IMR-90 (cell line): ENCODE data around the gene PNMA6F. TPM values are rescaled to one million over a fixed set of nuclear protein-coding genes. Genes with fewer than 3 reads are reported as not detected.
A peak's percentile ranks its signal among the peaks of the same experiment; 100 is the strongest.

ENCODE experiments used
- ATAC-seq: fragments of 200-7000 bp; cut with Tn5 transposase; 2 replicates; pipeline ENCODE4 v1.9.1; 2020; ENCODE audit warnings: low read depth, mild to moderate bottlenecking, moderate library complexity
- BruUV-seq: library from RNA; stranded (reverse); fragments of 400-500 nt; replicated peaks from 2 replicates; lab custom pipeline; 2021; lab: Mats Ljungman, UMichigan
- CTCF ChIA-PET: fragments of 300-600 bp; formaldehyde crosslinking; extraction: SDS; loops from one replicate; lab custom pipeline; 2021; ENCODE audit warnings: antibody characterized with exemption; lab: Yijun Ruan, JAX
- POLR2A ChIA-PET: fragments of 300-600 bp; sonication (Branson Sonifier 250); formaldehyde crosslinking; loops from one replicate; lab custom pipeline; 2022; ENCODE audit warnings: antibody characterized with exemption; ENCODE audit not compliant: unreplicated experiment; lab: Charles Lee
- DNase-seq: peaks from one replicate; pipeline ENCODE4 v3.0.0; 2013
- H2AFZ ChIP-seq: replicated peaks from 2 replicates; pipeline ENCODE3; 2013; ENCODE audit warnings: low read length, mild to moderate bottlenecking; ENCODE audit not compliant: poor library complexity
- H2AK5ac ChIP-seq: 2 replicates; pipeline ENCODE4 v1.6.1; 2013; ENCODE audit warnings: low read depth, low read length, inconsistent platforms
- H2AK9ac ChIP-seq: replicated peaks from 2 replicates; pipeline ENCODE3; 2013; ENCODE audit warnings: mild to moderate bottlenecking, low read depth, low read length, moderate library complexity; ENCODE audit not compliant: poor library complexity
- H2BK120ac ChIP-seq: 2 replicates; pipeline ENCODE4 v1.6.1; 2013; ENCODE audit warnings: low read depth, low read length, inconsistent platforms
- H2BK15ac ChIP-seq: 3 replicates; pipeline ENCODE4 v1.6.1; 2013; ENCODE audit warnings: low read depth, low read length, inconsistent platforms
- H2BK20ac ChIP-seq: 2 replicates; pipeline ENCODE4 v1.6.1; 2013; ENCODE audit warnings: low read depth, mild to moderate bottlenecking, inconsistent platforms, low read length, moderate library complexity
- H2BK5ac ChIP-seq: 2 replicates; pipeline ENCODE4 v1.6.1; 2013; ENCODE audit warnings: mild to moderate bottlenecking, low read depth, low read length, inconsistent platforms; ENCODE audit not compliant: poor library complexity, severe bottlenecking
- H3K14ac ChIP-seq: replicated peaks from 2 replicates; pipeline ENCODE4 v1.6.1; 2013; ENCODE audit warnings: low read depth, low read length, inconsistent platforms
- H3K18ac ChIP-seq: 2 replicates; pipeline ENCODE4 v1.6.1; 2013; ENCODE audit warnings: low read depth, low read length, control low read depth
- H3K23ac ChIP-seq: 2 replicates; pipeline ENCODE4 v1.6.1; 2013; ENCODE audit warnings: low read depth, low read length, inconsistent platforms
- H3K27ac ChIP-seq: 2 replicates; pipeline ENCODE4 v1.5.1; 2013; ENCODE audit warnings: mild to moderate bottlenecking, control low read depth, low read length; ENCODE audit not compliant: insufficient read depth
- H3K27me3 ChIP-seq: 2 replicates; pipeline ENCODE4 v1.6.1; 2013; ENCODE audit warnings: low read length; ENCODE audit not compliant: control insufficient read depth, insufficient read depth
- H3K36me3 ChIP-seq: 2 replicates; pipeline ENCODE4 v1.6.1; 2013; ENCODE audit warnings: low read length, mixed read lengths; ENCODE audit not compliant: control insufficient read depth, insufficient read depth
- H3K4ac ChIP-seq: 2 replicates; pipeline ENCODE4 v1.6.1; 2013; ENCODE audit warnings: low read depth, low read length, inconsistent platforms
- H3K4me1 ChIP-seq: 2 replicates; pipeline ENCODE4 v1.6.1; 2013; ENCODE audit warnings: low read length, mixed read lengths; ENCODE audit not compliant: control insufficient read depth, insufficient read depth
- H3K4me2 ChIP-seq: 2 replicates; pipeline ENCODE4 v1.6.1; 2013; ENCODE audit warnings: low read depth, mild to moderate bottlenecking, control low read depth, low read length, moderate library complexity
- H3K4me3 ChIP-seq: 2 replicates; pipeline ENCODE4 v1.5.1; 2013; ENCODE audit warnings: low read depth, mild to moderate bottlenecking, control low read depth, low read length, moderate library complexity; ENCODE audit not compliant: insufficient read depth
- H3K56ac ChIP-seq: 2 replicates; pipeline ENCODE4 v1.6.1; 2013; ENCODE audit warnings: low read length, inconsistent platforms; ENCODE audit not compliant: insufficient read depth; ENCODE audit errors: extremely low read depth
- H3K79me1 ChIP-seq, 2 experiments: 2 replicates each; pipeline ENCODE4 v1.6.1; 2013; ENCODE audit warnings: low read length in 2 of 2, inconsistent platforms in 1 of 2, low read depth in 1 of 2
- H3K9ac ChIP-seq: 2 replicates; pipeline ENCODE4 v1.6.1; 2013; ENCODE audit warnings: low read depth, low read length, control low read depth
- H3K9me1 ChIP-seq: 2 replicates; pipeline ENCODE4 v1.6.1; 2013; ENCODE audit warnings: low read length, inconsistent platforms; ENCODE audit not compliant: insufficient read depth
- H3K9me3 ChIP-seq: 2 replicates; pipeline ENCODE4 v1.6.1; 2013; ENCODE audit warnings: low read length; ENCODE audit not compliant: control insufficient read depth, insufficient read depth
- H4K20me1 ChIP-seq: 2 replicates; pipeline ENCODE4 v1.6.1; 2013; ENCODE audit warnings: low read length, inconsistent platforms; ENCODE audit not compliant: insufficient read depth
- H4K5ac ChIP-seq: 2 replicates; pipeline ENCODE4 v1.6.1; 2013; ENCODE audit warnings: mild to moderate bottlenecking, low read depth, low read length, control low read depth
- H4K8ac ChIP-seq, 2 experiments: 2 replicates each; pipeline ENCODE4 v1.6.1; 2013; ENCODE audit warnings: low read depth in 2 of 2, low read length in 2 of 2, control low read depth in 1 of 2, inconsistent platforms in 1 of 2
- H4K91ac ChIP-seq: 2 replicates; pipeline ENCODE4 v1.6.1; 2013; ENCODE audit warnings: low read depth, low read length, inconsistent platforms; ENCODE audit not compliant: insufficient read depth
- BHLHE40 ChIP-seq: fragments of 150-350 bp; IDR thresholded peaks from 2 replicates; pipeline ENCODE4 v1.6.1; 2016; ENCODE audit warnings: mild to moderate bottlenecking, low read depth, low read length
- MAZ ChIP-seq: IDR thresholded peaks from 2 replicates; pipeline ENCODE4 v1.6.1; 2012; ENCODE audit warnings: low read depth, mild to moderate bottlenecking, low read length, improper control_type of control experiment, moderate library complexity, borderline replicate concordance
- NFE2L2 ChIP-seq: fragments of 150-350 bp; IDR thresholded peaks from 2 replicates; pipeline ENCODE4 v1.6.1; 2016; ENCODE audit warnings: low read depth, mild to moderate bottlenecking, low read length
- POLR2A ChIP-seq: IDR thresholded peaks from 2 replicates; pipeline ENCODE4 v1.6.1; 2012; ENCODE audit warnings: mild to moderate bottlenecking, low read depth, low read length
- RCOR1 ChIP-seq: IDR thresholded peaks from 2 replicates; pipeline ENCODE4 v1.6.1; 2012; ENCODE audit warnings: mild to moderate bottlenecking, low read length, improper control_type of control experiment; ENCODE audit not compliant: insufficient replicate concordance
- WGBS, 2 experiments: methylation state at CpG; one replicate each; pipeline versions ENCODE4 v1.1.5 to v1.1.7; 2013; ENCODE audit warnings: missing lambda C conversion rate in 2 of 2; ENCODE audit not compliant: insufficient read length in 1 of 2; ENCODE audit errors: extremely low coverage in 2 of 2; 5-methylcytosine and 5-hydroxymethylcytosine counted together
- dilution Hi-C: fragments of 300-500 bp; cut with HindIII; formaldehyde crosslinking; loops from one replicate; pipeline ENCODE4 v1.14.3; 2018; ENCODE audit warnings: low sequenced_read_pairs; ENCODE audit not compliant: unreplicated experiment
- in situ Hi-C: fragments of 300-500 bp; cut with MboI; formaldehyde crosslinking; loops from 3 replicates; pipeline ENCODE4 v1.14.3; 2019; ENCODE audit warnings: low sequenced_read_pairs, inconsistent platforms, mixed read lengths
- intact Hi-C: fragments of 100-400 bp; cut with micrococcal nuclease; formaldehyde crosslinking; loops from 2 replicates; pipeline ENCODE4 v1.10.0; 2022
- polyA plus RNA-seq, 3 experiments: library from polyadenylated mRNA; depleted of rRNA; stranded (reverse); fragments of >200 nt; gene quantifications; 2 replicates each; pipeline ENCODE4 v1.2.3, GENCODE V29; 2012; ENCODE audit warnings: low replicate concordance in 1 of 3
- total RNA-seq: library from RNA; depleted of rRNA; stranded (reverse); fragments of >200 nt; gene quantifications from 2 replicates; pipeline ENCODE4 v1.2.3, GENCODE V29; 2012

PNMA6F gene
- total and polyA plus RNA-seq, 2 of the 4 experiments (the other 2 are of a cell fraction), result not detected

DNA sequence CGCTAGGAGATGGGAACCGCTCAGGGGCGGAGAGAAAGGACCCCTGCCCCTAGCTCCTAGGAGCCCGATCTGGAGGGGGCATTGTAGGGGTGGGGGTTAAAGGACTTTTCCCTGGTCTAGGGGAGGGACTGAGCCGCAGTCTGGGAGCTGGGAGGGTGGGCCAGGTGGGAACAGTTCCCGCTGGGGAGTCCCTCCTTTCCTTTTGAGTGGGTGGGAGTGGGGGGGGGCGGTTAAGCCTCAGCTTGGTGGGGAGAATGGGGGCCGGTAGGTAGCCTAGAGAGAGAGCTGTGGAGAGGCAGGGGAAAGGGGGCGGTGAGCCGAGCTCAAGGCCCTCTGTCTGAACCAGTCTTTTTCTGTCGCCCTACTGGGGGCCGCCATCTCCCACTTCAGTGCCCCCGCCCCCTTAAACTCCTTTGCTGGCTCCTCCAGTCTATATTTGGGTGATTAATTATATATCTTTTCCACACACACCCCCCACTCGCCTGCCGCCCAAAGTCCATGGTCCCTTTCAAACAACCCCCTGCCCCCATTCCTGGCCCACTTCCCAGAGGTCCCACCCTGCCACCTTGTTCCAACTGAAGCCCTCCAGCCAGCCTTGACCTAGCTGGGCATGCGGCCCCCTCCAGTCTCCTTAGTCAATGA, 13.2 kb upstream of the PNMA6F start (continued):
- TF ChIP-seq NFE2L2, result no peak

DNA sequence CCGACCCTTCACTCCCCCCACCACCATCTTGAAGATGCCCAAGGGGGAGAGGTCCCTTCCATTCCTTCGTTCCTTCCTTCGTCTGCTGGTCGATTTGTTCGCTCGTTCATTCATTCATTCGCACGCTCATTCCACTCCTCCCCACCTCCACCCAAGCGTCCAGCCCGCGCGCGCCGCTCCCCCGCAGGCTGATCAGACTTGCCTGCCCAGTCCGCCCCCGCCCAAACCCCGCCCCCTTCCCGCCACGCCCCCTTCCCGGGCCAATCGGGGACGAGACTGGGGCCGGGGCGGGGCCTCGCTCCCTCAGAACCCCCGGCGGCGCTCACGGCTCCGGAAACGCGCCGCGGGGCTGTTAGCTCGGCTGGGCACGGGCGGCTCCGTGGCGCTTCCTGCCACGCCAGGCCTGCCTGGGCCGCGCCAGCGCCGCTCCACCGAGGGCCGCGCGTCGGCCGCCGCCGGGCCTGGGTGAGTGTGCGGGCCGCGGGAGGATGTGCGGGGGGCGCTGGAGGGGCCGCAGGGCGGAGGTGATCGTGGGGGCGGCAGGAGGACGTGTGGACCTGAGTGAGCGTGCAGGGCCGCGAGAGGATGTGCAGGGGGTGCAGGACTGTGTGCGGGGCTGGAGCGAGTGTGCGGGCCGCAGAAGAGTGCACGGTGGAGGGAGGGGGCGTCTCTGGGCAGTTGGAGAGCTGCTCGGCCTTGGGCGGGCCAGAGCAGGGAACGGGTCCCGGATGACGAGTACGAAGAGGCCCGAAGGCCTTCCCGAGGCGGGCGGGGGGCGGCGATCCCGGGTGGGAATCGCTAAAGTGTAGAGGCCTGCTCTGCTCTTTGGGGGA, 12.5 kb upstream of the PNMA6F start, which contains the start of gene ZNF275:
TSS of gene ZNF275 (plus strand) at position 333 of the 833 bp plus-strand sequence. CDS start 2,527 bp downstream, outside the sequence.
- no peak within 1 kb of the TSS; the same call in 1 of the 2 replicates for H3K14ac ChIP-seq
- peak within 1 kb of the TSS; percentile 48 for H2AK9ac ChIP-seq
- H3K9me1 ChIP-seq, result peaks cover 2% of the 10 kb centered on the region; the same call in 1 of the 2 replicates
- CTCF ChIA-PET, result no interaction called here
- H3K4me2 ChIP-seq, result peak within 1 kb of the TSS; percentile 100
- BruUV-seq, result no TSS peak
- H3K79me1 ChIP-seq, result peaks cover 5 to 29% of the 10 kb centered on the region in 2 experiments
- DNase-seq (peak; percentile 61), ATAC-seq (peak; percentile 96)
- no peak within 1 kb of the TSS for H4K91ac ChIP-seq
- H4K20me1 ChIP-seq, result peaks cover 9% of the 10 kb centered on the region
- H4K5ac ChIP-seq, result no peak within 1 kb of the TSS
- POLR2A ChIA-PET, result no interaction called here
- in situ Hi-C loops (no loop called here), dilution Hi-C loops (no loop called here), intact Hi-C loops (no loop called here)
- H3K9ac ChIP-seq, result peak within 1 kb of the TSS; percentile 97
- H2BK15ac ChIP-seq, result no peak within 1 kb of the TSS
- peak within 1 kb of the TSS; percentile 52 for H2AK5ac ChIP-seq
- no peak within 1 kb of the TSS for H3K23ac ChIP-seq
- 63% methylated on average over 16 of the region's 86 CpGs; no CpG with 5 or more reads in 1 of the 2 experiments for WGBS, 2 experiments
- H3K4me1 ChIP-seq, result peaks cover 2% of the 10 kb centered on the region; the same call in 1 of the 2 replicates
- H3K9me3 ChIP-seq, result no peaks in the 10 kb centered on the region
- no peak within 1 kb of the TSS for H2BK20ac ChIP-seq
- H3K36me3 ChIP-seq, result peaks cover 9% of the 10 kb centered on the region; the same call in 1 of the 2 replicates
- TF ChIP-seq BHLHE40, result peak; percentile 38; the same call in 1 of the 2 replicates
- peak; percentile 70; the same call in 1 of the 2 replicates for TF ChIP-seq MAZ
- peak; percentile 84 for TF ChIP-seq POLR2A
- TF ChIP-seq RCOR1, result no peak
- peak within 1 kb of the TSS; percentile 85 for H3K4ac ChIP-seq
- H2BK120ac ChIP-seq, result no peak within 1 kb of the TSS
- H3K27ac ChIP-seq, result peak within 1 kb of the TSS; percentile 95
- H3K18ac ChIP-seq, result peak within 1 kb of the TSS; percentile 81; the same call in 1 of the 2 replicates
- H3K56ac ChIP-seq, result no peak within 1 kb of the TSS; the same call in 1 of the 2 replicates
- H3K4me3 ChIP-seq, result peak within 1 kb of the TSS; percentile 100
- peak within 1 kb of the TSS; percentile 80 for H2BK5ac ChIP-seq
- peak within 1 kb of the TSS; percentile 42 to 49; a peak in 1 of 4 replicates for H4K8ac ChIP-seq
- peaks cover 3% of the 10 kb centered on the region for H3K27me3 ChIP-seq
- H2AFZ ChIP-seq, result peak within 1 kb of the TSS; percentile 91
